Epithelial cell of proximal tubule (primary cell): ENCODE measurements around the gene KIF26B. TPM values are rescaled to one million over a fixed set of nuclear protein-coding genes. Genes with fewer than 3 reads are reported as not detected.

ENCODE experiments used
- DNase-seq: peaks from one replicate; pipeline ENCODE4 v3.0.0-alpha.2; 2011; ENCODE audit warnings: low read depth
- H3K4me3 ChIP-seq: 2 replicates; pipeline ENCODE4 v1.5.1; 2011; ENCODE audit warnings: low read depth, mild to moderate bottlenecking, low read length
- CTCF ChIP-seq: conservative IDR thresholded peaks from 2 replicates; pipeline ENCODE4 v1.5.1; 2012; ENCODE audit warnings: low read depth, mild to moderate bottlenecking, low read length
- total RNA-seq: library from RNA; depleted of rRNA; stranded (reverse); fragments of >200 nt; gene quantifications from 2 replicates; pipeline ENCODE4 v1.2.3, GENCODE V29; 2015

The KIF26B gene
- total RNA-seq, 1 donor from 2014 or later = 2.8 TPM

GRCh38 chr1:245579881-245580280, 425.1 kb downstream of the KIF26B start:
- DNase-seq = no peak
- H3K4me3 ChIP-seq = no peak overlapping the region

GRCh38 chr1:245580651-245581050, 425.9 kb downstream of the KIF26B start:
- H3K4me3 ChIP-seq = no peak overlapping the region
- TF ChIP-seq CTCF = no peak
- DNase-seq = no peak

More at GRCh38 chr1:245579881-245580280, 425.1 kb downstream of the KIF26B start:
- TF ChIP-seq CTCF = no peak

- no peak for DNase-seq
- no peak for TF ChIP-seq CTCF
- no peak overlapping the region for H3K4me3 ChIP-seq
Observed at GRCh38 chr1:245582026-245582425, 427.2 kb downstream of the KIF26B start.

GRCh38 chr1:245583081-245583480, 428.3 kb downstream of the KIF26B start:
- DNase-seq = no peak
- no peak for TF ChIP-seq CTCF
- H3K4me3 ChIP-seq = no peak overlapping the region

- no peak overlapping the region for H3K4me3 ChIP-seq
- no peak for TF ChIP-seq CTCF
- no peak for DNase-seq
Observed at GRCh38 chr1:245583575-245584330, 429.0 kb downstream of the KIF26B start.

GRCh38 chr1:245585252-245585959, 430.6 kb downstream of the KIF26B start:
- no peak for TF ChIP-seq CTCF
- H3K4me3 ChIP-seq = no peak overlapping the region
- peak; percentile 68 for DNase-seq
